Right lobe of liver (tissue), 4 donors: ENCODE data around the gene NOP10.

Experiments
- CTCF ChIP-seq, 4 donors: fragments of 200-600 bp in 3 of 4; fragments of 450-650 bp in 1 of 4; IDR thresholded peaks; one replicate each; pipeline versions ENCODE4 v1.5.1 to v1.8.0; 2016 to 2022; ENCODE audit warnings: antibody characterized with exemption in 4 of 4, mild to moderate bottlenecking in 2 of 4
- POLR2A ChIP-seq: fragments of 450-650 bp; IDR thresholded peaks from one replicate; pipeline ENCODE4 v1.6.1; 2017; ENCODE audit warnings: antibody characterized with exemption, mild to moderate bottlenecking
- donor health status: DM: no; HTN: no; CAD: no.
- donor health status: DM: no; HTN: no; CAD: no.
- donor health status: DM: no; HTN: yes; CAD: no.

GRCh38 chr15:34376856-34377255, 33.9 kb upstream of the NOP10 start:
- TF ChIP-seq CTCF (IDR thresholded peaks at IDR 0.05) (no peak), POLR2A (no peak)
